SK-N-SH treated with all-trans-retinoic acid at 6 μM for 48 hours (cell line): Measurements from ENCODE around the gene FPR3.

Experiments used
- ATAC-seq: fragments of 200-7000 bp; cut with Tn5 transposase; 3 replicates; pipeline ENCODE4 v1.9.1; 2020; ENCODE audit warnings: mild to moderate bottlenecking, moderate library complexity
- ARNTL ChIP-seq: fragments of 450-650 bp; formaldehyde crosslinking; IDR thresholded peaks from 2 replicates; pipeline ENCODE4 v1.5.0; 2020; ENCODE audit warnings: low read depth, mild to moderate bottlenecking, moderate library complexity, borderline replicate concordance
- BACH2 ChIP-seq: fragments of 250-450 bp; sonication (Bioruptor Pico); IDR thresholded peaks from 2 replicates; pipeline ENCODE4 v1.9.0; 2021; ENCODE audit warnings: mild to moderate bottlenecking, borderline replicate concordance
- CSDC2 ChIP-seq: fragments of 250-450 bp; sonication (Bioruptor Pico); IDR thresholded peaks from 2 replicates; pipeline ENCODE4 v1.5.0; 2020; ENCODE audit warnings: mild to moderate bottlenecking, moderate library complexity
- ESRRG ChIP-seq: fragments of 250-450 bp; sonication (Bioruptor Pico); IDR thresholded peaks from 2 replicates; pipeline ENCODE4 v1.6.1; 2021; ENCODE audit warnings: mild to moderate bottlenecking
- GLIS3 ChIP-seq: fragments of 250-450 bp; sonication (Bioruptor Pico); IDR thresholded peaks from 2 replicates; pipeline ENCODE4 v1.5.0; 2020; ENCODE audit warnings: mild to moderate bottlenecking, moderate library complexity
- ISL1 ChIP-seq: fragments of 250-450 bp; sonication (Bioruptor Pico); IDR thresholded peaks from 2 replicates; pipeline ENCODE4 v2.1.2; 2022; ENCODE audit warnings: mild to moderate bottlenecking, moderate library complexity
- OSR1 ChIP-seq: fragments of 250-450 bp; sonication (Bioruptor Pico); IDR thresholded peaks from 2 replicates; pipeline ENCODE4 v1.8.0; 2022; ENCODE audit warnings: moderate library complexity, mild to moderate bottlenecking, inconsistent platforms
- RARB ChIP-seq: fragments of 250-450 bp; sonication (Bioruptor Pico); IDR thresholded peaks from 2 replicates; pipeline ENCODE4 v1.8.0; 2021; ENCODE audit warnings: mild to moderate bottlenecking, moderate library complexity
- SNAI2 ChIP-seq: fragments of 250-450 bp; sonication (Bioruptor Pico); IDR thresholded peaks from 2 replicates; pipeline ENCODE4 v1.5.0; 2020; ENCODE audit warnings: mild to moderate bottlenecking, moderate library complexity
- TCF4 ChIP-seq: fragments of 250-450 bp; sonication (Bioruptor Pico); IDR thresholded peaks from 2 replicates; pipeline ENCODE4 v1.8.0; 2021; ENCODE audit warnings: mild to moderate bottlenecking, moderate library complexity, borderline replicate concordance
- TOX ChIP-seq: fragments of 250-450 bp; sonication (Bioruptor Pico); IDR thresholded peaks from 2 replicates; pipeline ENCODE4 v1.8.0; 2021; ENCODE audit warnings: mild to moderate bottlenecking, moderate library complexity, borderline replicate concordance
- TSHZ2 ChIP-seq: fragments of 250-450 bp; sonication (Bioruptor Pico); IDR thresholded peaks from 2 replicates; pipeline ENCODE4 v1.5.0; 2020; ENCODE audit warnings: mild to moderate bottlenecking, moderate library complexity
- ZNF565 ChIP-seq: fragments of 450-650 bp; formaldehyde crosslinking; conservative IDR thresholded peaks from 2 replicates; pipeline ENCODE4 v1.5.0; 2020; ENCODE audit warnings: low read depth, mild to moderate bottlenecking, moderate library complexity
- ZNF70 ChIP-seq: fragments of 450-650 bp; formaldehyde crosslinking; IDR thresholded peaks from 2 replicates; pipeline ENCODE4 v1.5.0; 2020; ENCODE audit warnings: mild to moderate bottlenecking, moderate library complexity
- ZNF8 ChIP-seq: fragments of 450-650 bp; formaldehyde crosslinking; IDR thresholded peaks from 2 replicates; pipeline ENCODE4 v1.5.0; 2020; ENCODE audit warnings: mild to moderate bottlenecking, moderate library complexity

The FPR3 gene

GRCh38 chr19:51837145-51837544 is 42.2 kb downstream of the FPR3 start (continued):
- TF ChIP-seq GLIS3 (no peak), RARB (no peak), TSHZ2 (CRISPR knock-in tag) (no peak), ZNF8 (CRISPR knock-in tag) (no peak), TCF4 (no peak), ESRRG (CRISPR knock-in tag) (no peak)
- TF ChIP-seq, all 23 proteins: peak for 0

- ATAC-seq, result no peak
- TF ChIP-seq GLIS3 (no peak), TOX (CRISPR knock-in tag) (no peak), ARNTL (CRISPR knock-in tag) (no peak), ISL1 (no peak), BACH2 (no peak), OSR1 (no peak), CSDC2 (no peak), SNAI2 (CRISPR knock-in tag) (no peak), ZNF8 (CRISPR knock-in tag) (no peak)
Measured at GRCh38 chr19:51861870-51862622, 67.1 kb downstream of the FPR3 start.

GRCh38 chr19:51873097-51873496 is 78.1 kb downstream of the FPR3 start:
- no peak for TF ChIP-seq ZNF70 (CRISPR knock-in tag)
- TF ChIP-seq OSR1, result no peak
- no peak for TF ChIP-seq RARB
- no peak for TF ChIP-seq TCF4
- TF ChIP-seq ARNTL (CRISPR knock-in tag), result no peak
- no peak for TF ChIP-seq TSHZ2 (CRISPR knock-in tag)
- TF ChIP-seq SNAI2 (CRISPR knock-in tag), result no peak
- TF ChIP-seq ZNF565 (CRISPR knock-in tag), result no peak
- no peak for TF ChIP-seq GLIS3
- no peak for ATAC-seq
